Measurements from ENCODE around the gene PIK3R3. TPM values are rescaled to one million over a fixed set of nuclear protein-coding genes. Genes with fewer than 3 reads are reported as not detected.

The PIK3R3 gene
- total and polyA plus RNA-seq, 7 donors = 2.4 to 11.6 (median 7.0) TPM

- no peaks in the 10 kb centered on the region for H3K9me3 ChIP-seq
- WGBS, 2 donors = 97 to 98% methylated on average over 5 of the region's 5 CpGs
- H3K27me3 ChIP-seq = no peaks in the 10 kb centered on the region
Observed at GRCh38 chr1:46086576-46086975, 45.9 kb downstream of the PIK3R3 start.

GRCh38 chr1:46084553-46085451 lies 47.6 kb downstream of the PIK3R3 start:
- Histone ChIP-seq H3K27ac (peak overlapping the region in 1 of 4 donors; percentile 35), H3K9me3 (no peaks in the 10 kb centered on the region), H3K36me3 (no peaks in the 10 kb centered on the region), H3K4me1 (no peaks in the 10 kb centered on the region), H3K27me3 (no peaks in the 10 kb centered on the region), H3K4me3 (no peak overlapping the region)
- TF ChIP-seq CTCF (IDR thresholded peaks at IDR 0.05) (no peak), POLR2A (IDR thresholded peaks at IDR 0.05) (no peak), EP300 (IDR thresholded peaks at IDR 0.05) (no peak), POLR2AphosphoS5 (IDR thresholded peaks at IDR 0.05) (no peak)
- intact Hi-C loops (cut with DNase I) = no loop called here
- WGBS, 2 donors = 87 to 90% methylated on average over 1 of the region's 1 CpG
- DNase-seq = no peak

More at GRCh38 chr1:46086576-46086975, 45.9 kb downstream of the PIK3R3 start:
- DNase-seq = no peak
- H3K4me3 ChIP-seq = no peak overlapping the region
- no peaks in the 10 kb centered on the region for H3K36me3 ChIP-seq
- H3K27ac ChIP-seq = no peak overlapping the region
- TF ChIP-seq POLR2A (IDR thresholded peaks at IDR 0.05) (no peak), EP300 (IDR thresholded peaks at IDR 0.05) (no peak), POLR2AphosphoS5 (IDR thresholded peaks at IDR 0.05) (no peak)
- H3K4me1 ChIP-seq = no peaks in the 10 kb centered on the region
- intact Hi-C loops (cut with DNase I) = no loop called here

- Histone ChIP-seq H3K27me3 (no peaks in the 10 kb centered on the region), H3K9me3 (no peaks in the 10 kb centered on the region), H3K4me1 (no peaks in the 10 kb centered on the region), H3K36me3 (no peaks in the 10 kb centered on the region), H3K27ac (no peak overlapping the region), H3K4me3 (no peak overlapping the region)
- intact Hi-C loops (cut with DNase I) = no loop called here
- no peak for DNase-seq
- TF ChIP-seq EP300 (IDR thresholded peaks at IDR 0.05) = no peak
- TF ChIP-seq POLR2A (IDR thresholded peaks at IDR 0.05) = no peak
- TF ChIP-seq POLR2AphosphoS5 (IDR thresholded peaks at IDR 0.05) = no peak
- no peak for TF ChIP-seq CTCF (IDR thresholded peaks at IDR 0.05)
Observed at GRCh38 chr1:46083579-46083978, 48.9 kb downstream of the PIK3R3 start.

GRCh38 chr1:46081619-46082018 lies 50.8 kb downstream of the PIK3R3 start:
- no peaks in the 10 kb centered on the region for H3K36me3 ChIP-seq
- H3K4me3 ChIP-seq = no peak overlapping the region
- no peak overlapping the region for H3K27ac ChIP-seq
- H3K27me3 ChIP-seq = no peaks in the 10 kb centered on the region
- intact Hi-C loops (cut with DNase I) = no loop called here
- no peaks in the 10 kb centered on the region for H3K9me3 ChIP-seq
- 73 to 92% methylated on average over 1 of the region's 1 CpG for WGBS, 2 donors
- no peak for TF ChIP-seq CTCF (IDR thresholded peaks at IDR 0.05)
- TF ChIP-seq EP300 (IDR thresholded peaks at IDR 0.05) = no peak
- TF ChIP-seq POLR2AphosphoS5 (IDR thresholded peaks at IDR 0.05) = no peak
- no peak for TF ChIP-seq POLR2A (IDR thresholded peaks at IDR 0.05)
- DNase-seq = no peak
- H3K4me1 ChIP-seq = no peaks in the 10 kb centered on the region

GRCh38 chr1:46081206-46081605 lies 51.2 kb downstream of the PIK3R3 start:
- no peak for DNase-seq
- no peaks in the 10 kb centered on the region for H3K9me3 ChIP-seq
- no peaks in the 10 kb centered on the region for H3K27me3 ChIP-seq
- H3K4me3 ChIP-seq = no peak overlapping the region
- no peak overlapping the region for H3K27ac ChIP-seq
- WGBS, 2 donors = 85 to 89% methylated on average over 7 of the region's 7 CpGs
- no peaks in the 10 kb centered on the region for H3K4me1 ChIP-seq
- TF ChIP-seq EP300 (IDR thresholded peaks at IDR 0.05) = no peak
- no peak for TF ChIP-seq CTCF (IDR thresholded peaks at IDR 0.05)
- TF ChIP-seq POLR2A (IDR thresholded peaks at IDR 0.05) = no peak
- no peak for TF ChIP-seq POLR2AphosphoS5 (IDR thresholded peaks at IDR 0.05)
- intact Hi-C loops (cut with DNase I) = no loop called here
- H3K36me3 ChIP-seq = no peaks in the 10 kb centered on the region
